Spleen (tissue), 7 donors: ENCODE results near the gene DNAJC2.
"Not testable (repeated sequence)": the region's sequence is repeated elsewhere in the genome, so short reads cannot be mapped to it uniquely, and the experiment has no call there.

ENCODE experiments used
- POLR2A ChIP-seq, 3 donors: fragments of 450-650 bp; IDR thresholded peaks; one replicate each; pipeline ENCODE4 v1.5.1; 2017; ENCODE audit warnings: antibody characterized with exemption in 3 of 3, mild to moderate bottlenecking in 1 of 3
- POLR2AphosphoS5 ChIP-seq, 3 donors: sonication (generic); formaldehyde crosslinking; IDR thresholded peaks; one replicate each; pipeline ENCODE4 v1.5.1; 2017; ENCODE audit warnings: antibody characterized with exemption in 3 of 3
- TF ChIP-seq, protein P1 (sequence below), 11 experiments: fragments of 200-600 bp in 7 of 11; fragments of 450-650 bp in 4 of 11; sonication (generic) in 4 of 11; IDR thresholded peaks in 8 of 11; conservative IDR thresholded peaks in 3 of 11; 1 replicate in 7 of 11; 2 replicates in 4 of 11; pipeline versions ENCODE4 v1.4.0 to v1.8.0; 2016 to 2021; ENCODE audit warnings: antibody characterized with exemption in 11 of 11, inconsistent platforms in 4 of 11, mild to moderate bottlenecking in 1 of 11
- donor health status: DM: no; HTN: no; CAD: no; lungs with moderate emphysema.
- donor health status: DM: no; HTN: no; CAD: no.
- donor health status: DM: no; HTN: no; CAD: no.

DNA sequence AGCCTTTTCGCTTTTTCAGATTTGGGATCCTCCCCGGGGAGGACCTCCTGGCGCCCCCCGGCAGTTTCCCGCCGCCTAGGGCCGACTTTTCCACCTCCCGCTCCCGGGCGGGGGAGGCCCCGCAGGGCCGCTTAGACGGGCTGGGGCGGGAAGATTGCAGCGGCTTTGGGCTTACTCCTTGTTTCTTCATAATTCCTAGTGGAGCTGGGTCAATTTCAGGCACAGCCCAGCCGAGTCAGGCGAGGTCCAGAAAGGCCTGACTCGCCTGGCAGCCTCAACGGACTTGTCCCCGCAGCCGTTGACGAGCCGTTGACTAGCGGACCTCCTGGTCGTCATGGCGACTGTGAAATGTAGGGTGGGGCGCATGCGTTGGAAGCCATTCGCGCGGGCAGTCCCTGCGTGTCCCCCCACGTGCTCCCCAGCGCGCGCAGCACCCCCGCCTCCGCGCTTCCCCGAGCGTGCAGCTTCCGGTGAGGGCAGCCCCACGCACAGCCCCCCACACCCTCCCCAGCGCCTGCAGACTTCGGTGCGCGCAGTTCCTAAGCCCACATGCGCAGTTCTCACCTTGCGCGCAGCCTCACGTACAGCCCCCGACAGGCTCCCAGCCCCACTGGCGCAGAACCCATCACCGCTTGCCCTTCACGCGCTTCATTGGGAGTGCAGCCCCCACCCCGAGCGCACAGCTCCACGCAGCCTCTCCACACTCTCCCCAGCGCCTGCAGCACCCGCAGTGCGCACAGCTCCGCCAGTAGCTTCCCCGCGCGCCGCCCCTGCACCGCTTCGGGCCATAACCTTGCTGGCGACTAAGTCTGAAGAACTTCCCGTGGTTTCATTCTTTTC, 64.4 kb downstream of the DNAJC2 start:
- TF ChIP-seq, protein P1, sequence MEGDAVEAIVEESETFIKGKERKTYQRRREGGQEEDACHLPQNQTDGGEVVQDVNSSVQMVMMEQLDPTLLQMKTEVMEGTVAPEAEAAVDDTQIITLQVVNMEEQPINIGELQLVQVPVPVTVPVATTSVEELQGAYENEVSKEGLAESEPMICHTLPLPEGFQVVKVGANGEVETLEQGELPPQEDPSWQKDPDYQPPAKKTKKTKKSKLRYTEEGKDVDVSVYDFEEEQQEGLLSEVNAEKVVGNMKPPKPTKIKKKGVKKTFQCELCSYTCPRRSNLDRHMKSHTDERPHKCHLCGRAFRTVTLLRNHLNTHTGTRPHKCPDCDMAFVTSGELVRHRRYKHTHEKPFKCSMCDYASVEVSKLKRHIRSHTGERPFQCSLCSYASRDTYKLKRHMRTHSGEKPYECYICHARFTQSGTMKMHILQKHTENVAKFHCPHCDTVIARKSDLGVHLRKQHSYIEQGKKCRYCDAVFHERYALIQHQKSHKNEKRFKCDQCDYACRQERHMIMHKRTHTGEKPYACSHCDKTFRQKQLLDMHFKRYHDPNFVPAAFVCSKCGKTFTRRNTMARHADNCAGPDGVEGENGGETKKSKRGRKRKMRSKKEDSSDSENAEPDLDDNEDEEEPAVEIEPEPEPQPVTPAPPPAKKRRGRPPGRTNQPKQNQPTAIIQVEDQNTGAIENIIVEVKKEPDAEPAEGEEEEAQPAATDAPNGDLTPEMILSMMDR (IDR thresholded peaks at IDR 0.05 in 8 of 11, conservative IDR thresholded peaks at IDR 0.05 in 3 of 11): not testable (repeated sequence)
- TF ChIP-seq POLR2A (IDR thresholded peaks at IDR 0.05) (peak in 1 of 3 donors; percentile 18), POLR2AphosphoS5 (IDR thresholded peaks at IDR 0.05) (peak; percentile 48 to 69 (median 61))
